Measurements from ENCODE around the gene KCNT1.

DNA sequence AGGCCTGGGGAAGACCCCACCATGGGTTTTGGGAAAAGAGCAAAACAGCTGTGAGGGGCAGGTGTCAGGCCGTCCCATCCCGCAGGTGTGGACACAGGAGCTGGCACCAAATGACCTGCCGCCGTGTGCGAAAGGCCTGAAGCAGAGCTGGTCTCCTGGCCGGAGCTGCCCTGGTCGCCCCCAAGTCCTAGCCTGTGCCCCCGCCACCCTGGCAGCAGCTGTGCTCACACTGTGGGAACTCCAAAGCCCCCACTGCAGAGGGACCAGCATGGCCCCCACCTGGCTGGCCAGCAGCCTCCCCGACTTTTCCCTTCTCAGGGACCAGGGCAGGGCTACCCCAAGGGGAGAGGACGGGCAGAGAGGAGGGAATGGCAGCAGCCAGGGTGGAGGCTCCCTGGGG, 88.4 kb downstream of the KCNT1 start:
- TF ChIP-seq, protein P1, sequence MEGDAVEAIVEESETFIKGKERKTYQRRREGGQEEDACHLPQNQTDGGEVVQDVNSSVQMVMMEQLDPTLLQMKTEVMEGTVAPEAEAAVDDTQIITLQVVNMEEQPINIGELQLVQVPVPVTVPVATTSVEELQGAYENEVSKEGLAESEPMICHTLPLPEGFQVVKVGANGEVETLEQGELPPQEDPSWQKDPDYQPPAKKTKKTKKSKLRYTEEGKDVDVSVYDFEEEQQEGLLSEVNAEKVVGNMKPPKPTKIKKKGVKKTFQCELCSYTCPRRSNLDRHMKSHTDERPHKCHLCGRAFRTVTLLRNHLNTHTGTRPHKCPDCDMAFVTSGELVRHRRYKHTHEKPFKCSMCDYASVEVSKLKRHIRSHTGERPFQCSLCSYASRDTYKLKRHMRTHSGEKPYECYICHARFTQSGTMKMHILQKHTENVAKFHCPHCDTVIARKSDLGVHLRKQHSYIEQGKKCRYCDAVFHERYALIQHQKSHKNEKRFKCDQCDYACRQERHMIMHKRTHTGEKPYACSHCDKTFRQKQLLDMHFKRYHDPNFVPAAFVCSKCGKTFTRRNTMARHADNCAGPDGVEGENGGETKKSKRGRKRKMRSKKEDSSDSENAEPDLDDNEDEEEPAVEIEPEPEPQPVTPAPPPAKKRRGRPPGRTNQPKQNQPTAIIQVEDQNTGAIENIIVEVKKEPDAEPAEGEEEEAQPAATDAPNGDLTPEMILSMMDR (IDR thresholded peaks at IDR 0.05; ENCODE audit: insufficient read depth, low read length, poor library complexity, severe bottlenecking): no peak
- no peak for TF ChIP-seq EZH2phosphoT487 (conservative IDR thresholded peaks at IDR 0.05; ENCODE audit: low read length)
